Measurements from ENCODE around the gene ZBTB21.

The ZBTB21 gene

DNA sequence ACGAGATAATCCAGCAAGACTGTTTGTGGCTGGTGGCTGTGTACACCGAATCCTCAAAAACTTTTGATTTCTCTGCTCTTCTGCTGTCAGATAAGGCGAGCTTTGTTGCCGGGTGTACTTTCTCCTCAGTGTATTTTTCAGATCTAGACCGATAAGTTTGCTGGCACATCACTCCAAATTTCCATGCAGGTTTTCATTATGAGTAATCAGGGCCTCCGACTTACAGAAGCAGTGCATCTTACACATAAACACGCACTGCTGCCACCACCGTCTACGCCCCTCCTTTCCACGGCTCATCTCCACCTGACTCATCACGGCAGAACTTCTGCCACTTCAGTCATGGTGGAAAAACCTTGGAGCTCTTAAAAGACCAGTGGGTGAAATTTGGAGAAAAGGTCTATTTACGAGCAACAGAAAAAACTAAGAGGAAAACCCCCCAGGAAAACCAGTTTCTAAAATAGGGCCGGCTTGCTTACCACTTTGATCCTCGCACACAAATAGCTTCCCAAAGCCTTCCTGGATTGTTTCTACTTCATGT is 7.7 kb downstream of the ZBTB21 start:
- H3K23ac ChIP-seq (ENCODE audit: low read depth, low read length, poor library complexity): no peak overlapping the region
- no peak overlapping the region for H3K4me3 ChIP-seq (ENCODE audit: low read length in 2 of 2)
- no peak overlapping the region for H3K9ac ChIP-seq (ENCODE audit: low read depth, low read length, poor library complexity)
- no peak overlapping the region for H2BK15ac ChIP-seq (ENCODE audit: low read length)
- H3K36me3 ChIP-seq (replicated peaks in 1 of 2; ENCODE audit: control insufficient read depth in 2 of 2, insufficient read depth in 2 of 2, low read length in 2 of 2): peaks cover 12 to 76% of the 10 kb centered on the region in 2 donors
- H3K18ac ChIP-seq (ENCODE audit: low read length): no peak overlapping the region
- peaks cover 0 to 8% of the 10 kb centered on the region in 2 donors for H3K9me3 ChIP-seq (replicated peaks in 1 of 2; ENCODE audit: control insufficient read depth in 2 of 2, insufficient read depth in 1 of 2, low read depth in 1 of 2, low read length in 2 of 2)
- no peak overlapping the region for H4K91ac ChIP-seq (ENCODE audit: low read depth, low read length, poor library complexity)
- no peak overlapping the region for H3K4ac ChIP-seq (ENCODE audit: low read length)
- H2BK12ac ChIP-seq (ENCODE audit: low read length): no peak overlapping the region
- peaks cover 2% of the 10 kb centered on the region for H3K79me1 ChIP-seq (ENCODE audit: low read depth, low read length)
- H3K27ac ChIP-seq (replicated peaks; ENCODE audit: low read length): no peak overlapping the region
- no peak overlapping the region for H4K8ac ChIP-seq (ENCODE audit: low read depth, low read length)
- H2AK5ac ChIP-seq (ENCODE audit: low read depth, low read length): no peak overlapping the region
- H3K4me1 ChIP-seq (ENCODE audit: control insufficient read depth in 2 of 2, insufficient read depth in 1 of 2, low read depth in 1 of 2, low read length in 2 of 2): no peaks in the 10 kb centered on the region
- WGBS, 2 donors (ENCODE audit: extremely low coverage in 2 of 2, insufficient read length in 2 of 2, insufficient replicate concordance in 1 of 2): no CpG with 5 or more reads among the region's 14 CpGs
- DNase-seq (ENCODE audit: low spot score): no peak
- H3K4me2 ChIP-seq (ENCODE audit: insufficient read depth, low read length, poor library complexity, severe bottlenecking): no peak overlapping the region
- H3K27me3 ChIP-seq (ENCODE audit: control insufficient read depth in 3 of 3, insufficient read depth in 3 of 3, low read depth in 1 of 3, low read length in 3 of 3): no peaks in the 10 kb centered on the region
- no peak overlapping the region for H2BK5ac ChIP-seq (ENCODE audit: low read length)
- H2BK120ac ChIP-seq (ENCODE audit: low read depth, low read length): no peak overlapping the region
- no peak overlapping the region for H2AFZ ChIP-seq (ENCODE audit: low read length)
- H3K14ac ChIP-seq (ENCODE audit: low read length): no peak overlapping the region

DNA sequence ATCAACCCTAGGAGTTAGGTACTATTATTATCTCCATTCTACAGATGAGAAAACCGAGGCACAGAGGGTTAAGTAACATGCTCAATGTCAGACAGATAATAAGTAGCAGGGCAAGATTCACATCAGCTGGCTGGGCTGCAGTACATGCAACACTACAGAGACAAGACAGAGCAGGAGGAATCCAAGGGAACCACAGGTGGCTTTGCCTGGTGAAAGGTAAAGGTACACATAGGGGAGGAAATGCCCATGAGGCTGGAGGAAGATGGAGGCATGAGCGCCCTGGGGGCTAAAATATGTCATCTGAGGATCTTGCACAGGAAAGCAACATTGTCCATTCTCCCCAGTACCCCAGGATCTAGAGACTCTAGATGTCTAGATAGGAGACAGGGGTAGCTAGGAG is 8.4 kb downstream of the ZBTB21 start:
- no peak overlapping the region for H2BK5ac ChIP-seq (ENCODE audit: low read length)
- no peak overlapping the region for H2BK12ac ChIP-seq (ENCODE audit: low read length)
- H4K8ac ChIP-seq (ENCODE audit: low read depth, low read length): no peak overlapping the region
- H3K4ac ChIP-seq (ENCODE audit: low read length): no peak overlapping the region
- H2BK15ac ChIP-seq (ENCODE audit: low read length): no peak overlapping the region
- no peak overlapping the region for H2BK120ac ChIP-seq (ENCODE audit: low read depth, low read length)
- H3K23ac ChIP-seq (ENCODE audit: low read depth, low read length, poor library complexity): no peak overlapping the region
- H3K27me3 ChIP-seq (ENCODE audit: control insufficient read depth in 3 of 3, insufficient read depth in 3 of 3, low read depth in 1 of 3, low read length in 3 of 3): no peaks in the 10 kb centered on the region
- H4K91ac ChIP-seq (ENCODE audit: low read depth, low read length, poor library complexity): no peak overlapping the region
- H2AK5ac ChIP-seq (ENCODE audit: low read depth, low read length): no peak overlapping the region
- no peak overlapping the region for H3K4me3 ChIP-seq (ENCODE audit: low read length in 2 of 2)
- no peak overlapping the region for H2AFZ ChIP-seq (ENCODE audit: low read length)
- WGBS, 2 donors (ENCODE audit: extremely low coverage in 2 of 2, insufficient read length in 2 of 2, insufficient replicate concordance in 1 of 2): no CpG with 5 or more reads among the region's 2 CpGs
- H3K9ac ChIP-seq (ENCODE audit: low read depth, low read length, poor library complexity): no peak overlapping the region
- H3K4me1 ChIP-seq (ENCODE audit: control insufficient read depth in 2 of 2, insufficient read depth in 1 of 2, low read depth in 1 of 2, low read length in 2 of 2): no peaks in the 10 kb centered on the region
- H3K18ac ChIP-seq (ENCODE audit: low read length): no peak overlapping the region
- H3K4me2 ChIP-seq (ENCODE audit: insufficient read depth, low read length, poor library complexity, severe bottlenecking): no peak overlapping the region
- H3K36me3 ChIP-seq (replicated peaks in 1 of 2; ENCODE audit: control insufficient read depth in 2 of 2, insufficient read depth in 2 of 2, low read length in 2 of 2): peaks cover 13 to 76% of the 10 kb centered on the region in 2 donors
- peaks cover 2% of the 10 kb centered on the region for H3K79me1 ChIP-seq (ENCODE audit: low read depth, low read length)
- DNase-seq (ENCODE audit: low spot score): no peak
- no peak overlapping the region for H3K27ac ChIP-seq (replicated peaks; ENCODE audit: low read length)
- H3K14ac ChIP-seq (ENCODE audit: low read length): no peak overlapping the region
- peaks cover under 1 to 14% of the 10 kb centered on the region in 2 donors for H3K9me3 ChIP-seq (replicated peaks in 1 of 2; ENCODE audit: control insufficient read depth in 2 of 2, insufficient read depth in 1 of 2, low read depth in 1 of 2, low read length in 2 of 2)

DNA sequence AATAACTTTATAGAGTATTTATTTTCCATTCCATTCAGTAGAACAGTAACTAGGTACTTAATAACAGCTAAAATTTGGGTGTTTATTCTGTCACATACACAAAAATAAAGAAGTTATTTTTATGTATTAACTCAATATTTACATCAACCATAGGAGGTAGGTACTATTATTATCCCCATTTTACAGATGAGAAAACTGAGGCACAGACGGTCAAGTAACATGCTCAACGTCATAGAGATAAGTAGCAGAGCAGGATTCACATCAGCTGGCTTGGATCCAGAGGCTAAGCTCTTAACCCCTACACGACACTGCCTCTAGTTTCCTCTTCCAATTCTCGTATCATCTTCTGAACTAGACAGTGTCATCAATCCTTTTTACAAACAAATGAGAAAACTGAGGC is 9.3 kb downstream of the ZBTB21 start:
- Histone ChIP-seq H2BK5ac (ENCODE audit: low read length) (no peak overlapping the region), H3K79me1 (ENCODE audit: low read depth, low read length) (peaks cover 2% of the 10 kb centered on the region), H3K18ac (ENCODE audit: low read length) (no peak overlapping the region), H4K8ac (ENCODE audit: low read depth, low read length) (no peak overlapping the region), H2AK5ac (ENCODE audit: low read depth, low read length) (no peak overlapping the region), H3K4me2 (ENCODE audit: insufficient read depth, low read length, poor library complexity, severe bottlenecking) (no peak overlapping the region), H3K27me3 (ENCODE audit: control insufficient read depth in 3 of 3, insufficient read depth in 3 of 3, low read depth in 1 of 3, low read length in 3 of 3) (no peaks in the 10 kb centered on the region), H3K27ac (replicated peaks; ENCODE audit: low read length) (no peak overlapping the region), H2BK120ac (ENCODE audit: low read depth, low read length) (no peak overlapping the region), H3K4me3 (ENCODE audit: low read length in 2 of 2) (no peak overlapping the region), H3K4ac (ENCODE audit: low read length) (no peak overlapping the region), H3K14ac (ENCODE audit: low read length) (no peak overlapping the region), H2BK15ac (ENCODE audit: low read length) (no peak overlapping the region), H3K9me3 (replicated peaks in 1 of 2; ENCODE audit: control insufficient read depth in 2 of 2, insufficient read depth in 1 of 2, low read depth in 1 of 2, low read length in 2 of 2) (peaks cover 2 to 22% of the 10 kb centered on the region in 2 donors), H3K9ac (ENCODE audit: low read depth, low read length, poor library complexity) (no peak overlapping the region), H3K23ac (ENCODE audit: low read depth, low read length, poor library complexity) (no peak overlapping the region), H3K4me1 (ENCODE audit: control insufficient read depth in 2 of 2, insufficient read depth in 1 of 2, low read depth in 1 of 2, low read length in 2 of 2) (no peaks in the 10 kb centered on the region), H4K91ac (ENCODE audit: low read depth, low read length, poor library complexity) (no peak overlapping the region), H3K36me3 (replicated peaks in 1 of 2; ENCODE audit: control insufficient read depth in 2 of 2, insufficient read depth in 2 of 2, low read length in 2 of 2) (peaks cover 15 to 77% of the 10 kb centered on the region in 2 donors), H2BK12ac (ENCODE audit: low read length) (no peak overlapping the region), H2AFZ (ENCODE audit: low read length) (no peak overlapping the region)
- no peak for DNase-seq (ENCODE audit: low spot score)
- no CpG with 5 or more reads among the region's 4 CpGs for WGBS, 2 donors (ENCODE audit: extremely low coverage in 2 of 2, insufficient read length in 2 of 2, insufficient replicate concordance in 1 of 2)

DNA sequence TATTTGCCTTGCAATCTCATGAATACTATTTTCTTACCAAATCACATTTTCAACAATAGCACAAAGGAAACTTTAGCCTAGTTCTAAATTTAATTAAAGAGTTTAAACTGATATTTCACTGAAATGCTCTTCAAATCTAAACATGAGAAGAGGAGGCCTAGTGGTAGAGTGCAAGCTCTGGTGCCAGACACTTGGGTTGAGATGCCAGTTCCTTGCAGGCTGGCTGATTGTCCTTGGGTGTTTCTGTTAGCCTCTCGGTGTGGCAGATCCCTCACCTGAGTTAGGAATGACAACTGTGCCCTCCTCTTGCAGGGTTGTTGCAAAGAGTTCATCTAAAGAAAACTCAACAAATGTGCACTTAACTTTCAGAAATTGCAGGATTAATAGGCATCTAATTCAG is 12.5 kb downstream of the ZBTB21 start:
- Histone ChIP-seq H2AFZ (ENCODE audit: low read length) (no peak overlapping the region), H3K4me3 (ENCODE audit: low read length in 2 of 2) (no peak overlapping the region), H3K14ac (ENCODE audit: low read length) (no peak overlapping the region), H3K23ac (ENCODE audit: low read depth, low read length, poor library complexity) (no peak overlapping the region), H2BK15ac (ENCODE audit: low read length) (no peak overlapping the region), H3K4me1 (ENCODE audit: control insufficient read depth in 2 of 2, insufficient read depth in 1 of 2, low read depth in 1 of 2, low read length in 2 of 2) (no peaks in the 10 kb centered on the region), H3K9ac (ENCODE audit: low read depth, low read length, poor library complexity) (no peak overlapping the region), H3K18ac (ENCODE audit: low read length) (no peak overlapping the region), H4K8ac (ENCODE audit: low read depth, low read length) (no peak overlapping the region), H2BK120ac (ENCODE audit: low read depth, low read length) (no peak overlapping the region), H2AK5ac (ENCODE audit: low read depth, low read length) (no peak overlapping the region), H3K9me3 (replicated peaks in 1 of 2; ENCODE audit: control insufficient read depth in 2 of 2, insufficient read depth in 1 of 2, low read depth in 1 of 2, low read length in 2 of 2) (peaks cover 2 to 31% of the 10 kb centered on the region in 2 donors), H3K4ac (ENCODE audit: low read length) (no peak overlapping the region), H2BK12ac (ENCODE audit: low read length) (no peak overlapping the region), H4K91ac (ENCODE audit: low read depth, low read length, poor library complexity) (no peak overlapping the region), H3K27ac (replicated peaks; ENCODE audit: low read length) (no peak overlapping the region), H3K4me2 (ENCODE audit: insufficient read depth, low read length, poor library complexity, severe bottlenecking) (no peak overlapping the region), H3K36me3 (replicated peaks in 1 of 2; ENCODE audit: control insufficient read depth in 2 of 2, insufficient read depth in 2 of 2, low read length in 2 of 2) (peaks cover 24 to 96% of the 10 kb centered on the region in 2 donors), H2BK5ac (ENCODE audit: low read length) (no peak overlapping the region), H3K27me3 (ENCODE audit: control insufficient read depth in 3 of 3, insufficient read depth in 3 of 3, low read depth in 1 of 3, low read length in 3 of 3) (no peaks in the 10 kb centered on the region), H3K79me1 (ENCODE audit: low read depth, low read length) (peaks cover 2% of the 10 kb centered on the region)
- no peak for DNase-seq (ENCODE audit: low spot score)
- WGBS, 2 donors (ENCODE audit: extremely low coverage in 2 of 2, insufficient read length in 2 of 2, insufficient replicate concordance in 1 of 2): no CpG with 5 or more reads among the region's 1 CpG

Measured in neuronal stem cell (in vitro differentiated cells).